ENCODE results near the gene RBM34. TPM values are rescaled to one million over a fixed set of nuclear protein-coding genes. Genes with fewer than 3 reads are reported as not detected.

The RBM34 gene
- total and polyA plus RNA-seq, 4 donors, result 31.7 to 129 (median 51.3) TPM

GRCh38 chr1:235180916-235181460 lies 19.9 kb upstream of the RBM34 start:
- Histone ChIP-seq H3K36me3 (ENCODE audit: control insufficient read depth in 4 of 4, insufficient read depth in 4 of 4, low read length in 4 of 4) (peaks cover 8 to 16% (median 13%) of the 10 kb centered on the region in 4 donors), H3K4me3 (no peak overlapping the region)

GRCh38 chr1:235176486-235176885 lies 15.4 kb upstream of the RBM34 start:
- Histone ChIP-seq H3K27me3 (ENCODE audit: control insufficient read depth in 3 of 3, insufficient read depth in 3 of 3, low read length in 2 of 3) (no peaks in the 10 kb centered on the region), H3K27ac (ENCODE audit: low read depth in 1 of 2, low read length in 1 of 2) (no peak overlapping the region), H3K9me3 (ENCODE audit: control insufficient read depth in 4 of 4, insufficient read depth in 3 of 4, low read length in 3 of 4) (no peaks in the 10 kb centered on the region), H3K4me1 (ENCODE audit: control insufficient read depth in 5 of 5, insufficient read depth in 5 of 5, low read length in 5 of 5) (no peaks in the 10 kb centered on the region), H3K4me3 (no peak overlapping the region), H3K36me3 (ENCODE audit: control insufficient read depth in 4 of 4, insufficient read depth in 4 of 4, low read length in 4 of 4) (peaks cover 9 to 27% (median 19%) of the 10 kb centered on the region in 4 donors), H3K9ac (ENCODE audit: insufficient read depth in 1 of 2, low read length in 2 of 2) (no peak overlapping the region)
- DNase-seq, result no peak
- TF ChIP-seq CTCF (IDR thresholded peaks at IDR 0.05; ENCODE audit: control extremely low read depth, extremely low read depth), result no peak
- ATAC-seq (ENCODE audit: insufficient read depth, low FRiP score), result no peak
- WGBS, 2 donors, result 87 to 93% methylated on average over 7 of the region's 7 CpGs

More at GRCh38 chr1:235180916-235181460, 19.9 kb upstream of the RBM34 start:
- no peaks in the 10 kb centered on the region for H3K27me3 ChIP-seq (ENCODE audit: control insufficient read depth in 3 of 3, insufficient read depth in 3 of 3, low read length in 2 of 3)
- TF ChIP-seq CTCF (IDR thresholded peaks at IDR 0.05; ENCODE audit: control extremely low read depth, extremely low read depth), result no peak
- H3K4me1 ChIP-seq (ENCODE audit: control insufficient read depth in 5 of 5, insufficient read depth in 5 of 5, low read length in 5 of 5), result no peaks in the 10 kb centered on the region
- DNase-seq (no peak), ATAC-seq (ENCODE audit: insufficient read depth, low FRiP score) (no peak)
- H3K9ac ChIP-seq (ENCODE audit: insufficient read depth in 1 of 2, low read length in 2 of 2), result no peak overlapping the region
- no peak overlapping the region for H3K27ac ChIP-seq (ENCODE audit: low read depth in 1 of 2, low read length in 1 of 2)
- no peaks in the 10 kb centered on the region for H3K9me3 ChIP-seq (ENCODE audit: control insufficient read depth in 4 of 4, insufficient read depth in 3 of 4, low read length in 3 of 4)
- WGBS, 2 donors, result 91 to 95% methylated on average over 5 of the region's 5 CpGs

GRCh38 chr1:235169986-235170385 lies 8.9 kb upstream of the RBM34 start:
- no peak for ATAC-seq (ENCODE audit: insufficient read depth, low FRiP score)
- no peak overlapping the region for H3K27ac ChIP-seq (ENCODE audit: low read depth in 1 of 2, low read length in 1 of 2)
- no peak for TF ChIP-seq CTCF (IDR thresholded peaks at IDR 0.05; ENCODE audit: control extremely low read depth, extremely low read depth)
- H3K9ac ChIP-seq (ENCODE audit: insufficient read depth in 1 of 2, low read length in 2 of 2), result no peak overlapping the region
- H3K27me3 ChIP-seq (ENCODE audit: control insufficient read depth in 3 of 3, insufficient read depth in 3 of 3, low read length in 2 of 3), result no peaks in the 10 kb centered on the region
- H3K4me1 ChIP-seq (ENCODE audit: control insufficient read depth in 5 of 5, insufficient read depth in 5 of 5, low read length in 5 of 5), result no peaks in the 10 kb centered on the region
- no peak for DNase-seq
- H3K9me3 ChIP-seq (ENCODE audit: control insufficient read depth in 4 of 4, insufficient read depth in 3 of 4, low read length in 3 of 4), result no peaks in the 10 kb centered on the region
- peaks cover 10 to 20% (median 16%) of the 10 kb centered on the region in 4 donors for H3K36me3 ChIP-seq (ENCODE audit: control insufficient read depth in 4 of 4, insufficient read depth in 4 of 4, low read length in 4 of 4)
- no peak overlapping the region for H3K4me3 ChIP-seq

GRCh38 chr1:235168375-235168774 lies 7.3 kb upstream of the RBM34 start:
- H3K9me3 ChIP-seq (ENCODE audit: control insufficient read depth in 4 of 4, insufficient read depth in 3 of 4, low read length in 3 of 4), result no peaks in the 10 kb centered on the region
- H3K4me3 ChIP-seq, result no peak overlapping the region
- no peaks in the 10 kb centered on the region for H3K27me3 ChIP-seq (ENCODE audit: control insufficient read depth in 3 of 3, insufficient read depth in 3 of 3, low read length in 2 of 3)
- H3K36me3 ChIP-seq (ENCODE audit: control insufficient read depth in 4 of 4, insufficient read depth in 4 of 4, low read length in 4 of 4), result peaks cover 7 to 15% (median 11%) of the 10 kb centered on the region in 4 donors
- ATAC-seq (ENCODE audit: insufficient read depth, low FRiP score) (no peak), DNase-seq (no peak)
- 94 to 99% methylated on average over 3 of the region's 3 CpGs for WGBS, 2 donors
- no peak overlapping the region for H3K9ac ChIP-seq (ENCODE audit: insufficient read depth in 1 of 2, low read length in 2 of 2)
- TF ChIP-seq CTCF (IDR thresholded peaks at IDR 0.05; ENCODE audit: control extremely low read depth, extremely low read depth), result no peak
- no peak overlapping the region for H3K27ac ChIP-seq (ENCODE audit: low read depth in 1 of 2, low read length in 1 of 2)
- H3K4me1 ChIP-seq (ENCODE audit: control insufficient read depth in 5 of 5, insufficient read depth in 5 of 5, low read length in 5 of 5), result no peaks in the 10 kb centered on the region
